Right lobe of liver (tissue), 6 donors: Measurements from ENCODE around the gene EIF1AD. TPM values are rescaled to one million over a fixed set of nuclear protein-coding genes. Genes with fewer than 3 reads are reported as not detected.
A peak's percentile ranks its signal among the peaks of the same experiment; 100 is the strongest.

Source experiments
- ATAC-seq, 4 donors: fragments of 200-7000 bp; cut with Tn5 transposase; one replicate each; pipeline ENCODE4 v1.9.1; 2020; ENCODE audit warnings: mild to moderate bottlenecking in 4 of 4, moderate library complexity in 4 of 4
- DNase-seq, 3 donors: peaks; one replicate each; pipeline ENCODE4 v3.0.0-alpha.2; 2020
- H3K27ac ChIP-seq, 3 donors: fragments of 200-600 bp; one replicate each; pipeline ENCODE4 v1.8.0; 2022
- H3K27me3 ChIP-seq, 2 donors: fragments of 200-600 bp; one replicate each; pipeline ENCODE4 v1.8.0; 2022
- H3K36me3 ChIP-seq, 4 donors: fragments of 200-600 bp; sonication (generic) in 1 of 4; one replicate each; pipeline versions ENCODE4 v1.5.1 to v1.8.0; 2017 to 2022; ENCODE audit warnings: control low read depth in 1 of 4
- H3K4me1 ChIP-seq, 4 donors: fragments of 200-600 bp; sonication (generic) in 1 of 4; one replicate each; pipeline versions ENCODE4 v1.5.1 to v1.8.0; 2017 to 2022; ENCODE audit warnings: control low read depth in 1 of 4
- H3K4me3 ChIP-seq, 3 donors: fragments of 200-600 bp; one replicate each; pipeline ENCODE4 v1.8.0; 2022
- H3K9me3 ChIP-seq, 4 donors: fragments of 200-600 bp; sonication (generic) in 1 of 4; one replicate each; pipeline versions ENCODE4 v1.5.1 to v1.8.0; 2017 to 2022; ENCODE audit warnings: control low read depth in 1 of 4
- POLR2A ChIP-seq: fragments of 450-650 bp; IDR thresholded peaks from one replicate; pipeline ENCODE4 v1.6.1; 2017; ENCODE audit warnings: antibody characterized with exemption, mild to moderate bottlenecking
- WGBS: methylation state at CpG from one replicate; pipeline ENCODE4 v1.1.6; 2018; ENCODE audit warnings: low coverage, low lambda C conversion rate; ENCODE audit not compliant: insufficient coverage; ENCODE audit errors: missing lambda C conversion rate; 5-methylcytosine and 5-hydroxymethylcytosine counted together
- intact Hi-C, 2 donors: fragments of 100-400 bp; cut with DNase I; formaldehyde crosslinking; loops; one replicate each; pipeline versions ENCODE4 v1.11.2 to v1.14.1; 2022
- total RNA-seq, 6 experiments: library from RNA; depleted of rRNA in 2 of 6; stranded (reverse); fragments of >200 nt in 2 of 6; fragmentation: NEBNext Ultra II Directional in 3 of 6; extraction: Animal tissue kit (Norgen Biotek cat#: 25700) in 3 of 6; gene quantifications; one replicate each; pipeline versions ENCODE4 v1.1.0 to v1.2.4, GENCODE V29; 2016 to 2023
- TF ChIP-seq, protein P1 (sequence below), 4 donors: fragments of 200-600 bp in 3 of 4; fragments of 450-650 bp in 1 of 4; IDR thresholded peaks; one replicate each; pipeline versions ENCODE4 v1.5.1 to v1.8.0; 2016 to 2022; ENCODE audit warnings: antibody characterized with exemption in 4 of 4, mild to moderate bottlenecking in 2 of 4
- donor health status: DM: no; HTN: yes; CAD: no.
- donor health status: DM: no; HTN: no; CAD: no.
- donor health status: DM: no; HTN: no; CAD: no.
- donor health status: DM: no; HTN: yes; CAD: no.
- donor health status: DM: no; HTN: yes; CAD: no.

EIF1AD gene
- total RNA-seq, 6 experiments from 2014 or later: 11.5 to 22.1 (median 13.1) TPM

DNA sequence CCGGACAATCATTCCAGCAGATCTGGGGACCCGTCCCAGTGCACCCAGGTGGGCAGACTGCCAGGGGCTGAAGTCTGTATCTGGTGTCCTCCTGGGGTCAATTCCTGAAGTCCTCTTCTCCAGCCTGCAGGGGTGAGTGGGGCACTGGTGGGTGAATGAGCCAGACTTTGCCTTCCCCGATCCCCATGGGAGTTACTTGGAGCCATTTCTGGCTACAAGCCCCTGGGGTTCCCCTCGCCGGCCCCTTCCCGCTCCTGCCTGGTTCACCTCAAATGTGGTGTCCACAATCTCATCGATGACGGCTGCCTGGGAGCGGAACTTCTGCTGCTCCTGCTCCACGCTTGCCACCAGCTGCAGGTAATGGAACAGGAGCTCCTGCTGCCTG, 14.8 kb upstream of the EIF1AD start:
- Histone ChIP-seq H3K36me3 (no peaks in the 10 kb centered on the region), H3K4me3 (no peak overlapping the region), H3K4me1 (no peaks in the 10 kb centered on the region), H3K27me3 (peaks cover 0 to 6% of the 10 kb centered on the region in 2 donors), H3K9me3 (no peaks in the 10 kb centered on the region), H3K27ac (no peak overlapping the region)
- intact Hi-C loops: no loop called here
- DNase-seq (no peak), ATAC-seq (no peak)
- TF ChIP-seq POLR2A: no peak
- TF ChIP-seq, protein P1, sequence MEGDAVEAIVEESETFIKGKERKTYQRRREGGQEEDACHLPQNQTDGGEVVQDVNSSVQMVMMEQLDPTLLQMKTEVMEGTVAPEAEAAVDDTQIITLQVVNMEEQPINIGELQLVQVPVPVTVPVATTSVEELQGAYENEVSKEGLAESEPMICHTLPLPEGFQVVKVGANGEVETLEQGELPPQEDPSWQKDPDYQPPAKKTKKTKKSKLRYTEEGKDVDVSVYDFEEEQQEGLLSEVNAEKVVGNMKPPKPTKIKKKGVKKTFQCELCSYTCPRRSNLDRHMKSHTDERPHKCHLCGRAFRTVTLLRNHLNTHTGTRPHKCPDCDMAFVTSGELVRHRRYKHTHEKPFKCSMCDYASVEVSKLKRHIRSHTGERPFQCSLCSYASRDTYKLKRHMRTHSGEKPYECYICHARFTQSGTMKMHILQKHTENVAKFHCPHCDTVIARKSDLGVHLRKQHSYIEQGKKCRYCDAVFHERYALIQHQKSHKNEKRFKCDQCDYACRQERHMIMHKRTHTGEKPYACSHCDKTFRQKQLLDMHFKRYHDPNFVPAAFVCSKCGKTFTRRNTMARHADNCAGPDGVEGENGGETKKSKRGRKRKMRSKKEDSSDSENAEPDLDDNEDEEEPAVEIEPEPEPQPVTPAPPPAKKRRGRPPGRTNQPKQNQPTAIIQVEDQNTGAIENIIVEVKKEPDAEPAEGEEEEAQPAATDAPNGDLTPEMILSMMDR (IDR thresholded peaks at IDR 0.05): no peak
- WGBS: 67% methylated on average over 1 of the region's 10 CpGs

DNA sequence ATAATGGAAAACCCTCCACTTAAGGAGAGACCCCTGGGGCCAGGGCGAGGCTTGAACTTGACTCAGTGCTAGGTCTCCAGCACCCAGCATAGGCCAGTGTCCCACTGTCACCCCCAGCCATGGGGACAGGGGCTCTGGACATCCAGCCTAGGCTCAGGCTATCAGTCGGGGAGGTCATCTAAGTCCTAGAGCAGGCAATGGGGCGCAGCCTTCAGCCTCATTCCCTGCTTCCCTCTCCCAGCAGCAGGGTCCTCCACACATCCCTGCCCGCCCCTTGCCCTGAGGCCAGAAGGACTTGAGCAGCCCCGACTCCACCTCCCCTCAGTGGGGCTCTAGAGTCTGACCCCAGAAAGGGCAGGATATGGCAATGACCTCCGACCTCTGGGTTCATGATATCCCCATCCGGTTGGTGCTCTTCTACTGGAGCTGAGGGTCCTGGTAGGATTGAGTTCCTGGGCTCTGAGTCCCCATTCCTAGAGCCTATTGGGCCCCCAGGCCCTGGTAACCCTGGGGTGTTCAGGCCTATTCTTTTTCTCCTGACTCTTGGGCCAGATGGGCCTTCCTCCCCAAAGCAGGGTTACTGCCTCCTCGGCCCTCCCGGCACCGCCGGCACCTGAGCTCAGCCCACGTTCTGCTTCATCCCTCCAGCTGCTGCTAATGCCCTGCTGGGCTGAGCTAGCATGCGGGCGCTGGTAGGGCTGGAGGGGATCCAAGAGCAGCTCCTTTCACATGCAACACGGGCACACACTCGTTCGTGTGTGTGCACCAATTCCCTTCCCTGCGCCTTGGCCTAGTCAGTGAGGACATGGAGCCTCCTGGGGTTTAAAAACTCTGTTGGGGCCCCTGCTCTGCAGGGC, 14.2 kb upstream of the EIF1AD start:
- Histone ChIP-seq H3K27ac (no peak overlapping the region), H3K36me3 (no peaks in the 10 kb centered on the region), H3K4me3 (no peak overlapping the region), H3K9me3 (no peaks in the 10 kb centered on the region), H3K27me3 (peaks cover 0 to 11% of the 10 kb centered on the region in 2 donors), H3K4me1 (no peaks in the 10 kb centered on the region)
- DNase-seq (no peak), ATAC-seq (no peak)
- intact Hi-C loops: no loop called here
- no CpG with 5 or more reads among the region's 18 CpGs for WGBS
- TF ChIP-seq, protein P1 (IDR thresholded peaks at IDR 0.05): no peak
- no peak for TF ChIP-seq POLR2A

DNA sequence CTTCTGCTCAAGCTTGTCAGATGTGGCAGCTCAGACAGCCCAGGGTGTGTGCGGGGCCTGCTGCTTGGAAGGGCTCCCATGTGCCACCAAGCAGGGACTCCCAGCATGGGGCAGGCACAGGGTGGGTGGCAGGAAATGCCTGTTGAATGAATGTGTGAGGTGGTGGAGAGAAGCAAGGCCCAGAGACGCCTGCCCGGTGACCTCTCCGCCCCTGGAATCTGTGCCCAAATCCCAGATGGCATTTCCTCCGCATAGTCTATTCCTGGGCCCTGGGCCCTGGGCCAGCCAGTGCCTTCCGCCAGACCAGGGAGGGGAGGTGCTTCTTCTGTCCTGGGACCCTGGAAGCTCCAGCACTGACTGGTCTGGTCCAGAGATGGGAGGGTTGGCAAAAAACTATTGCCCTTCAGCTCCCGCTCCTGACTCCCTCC, 13.5 kb upstream of the EIF1AD start:
- no peak for DNase-seq
- intact Hi-C loops: no loop called here
- peak in 1 of 4 donors; percentile 17 for ATAC-seq
- Histone ChIP-seq H3K4me1 (no peaks in the 10 kb centered on the region), H3K9me3 (no peaks in the 10 kb centered on the region), H3K27ac (no peak overlapping the region), H3K27me3 (peaks cover 0 to 11% of the 10 kb centered on the region in 2 donors), H3K36me3 (no peaks in the 10 kb centered on the region), H3K4me3 (no peak overlapping the region)
- WGBS: no CpG with 5 or more reads among the region's 7 CpGs
- TF ChIP-seq, protein P1 (IDR thresholded peaks at IDR 0.05): no peak
- TF ChIP-seq POLR2A: no peak

DNA sequence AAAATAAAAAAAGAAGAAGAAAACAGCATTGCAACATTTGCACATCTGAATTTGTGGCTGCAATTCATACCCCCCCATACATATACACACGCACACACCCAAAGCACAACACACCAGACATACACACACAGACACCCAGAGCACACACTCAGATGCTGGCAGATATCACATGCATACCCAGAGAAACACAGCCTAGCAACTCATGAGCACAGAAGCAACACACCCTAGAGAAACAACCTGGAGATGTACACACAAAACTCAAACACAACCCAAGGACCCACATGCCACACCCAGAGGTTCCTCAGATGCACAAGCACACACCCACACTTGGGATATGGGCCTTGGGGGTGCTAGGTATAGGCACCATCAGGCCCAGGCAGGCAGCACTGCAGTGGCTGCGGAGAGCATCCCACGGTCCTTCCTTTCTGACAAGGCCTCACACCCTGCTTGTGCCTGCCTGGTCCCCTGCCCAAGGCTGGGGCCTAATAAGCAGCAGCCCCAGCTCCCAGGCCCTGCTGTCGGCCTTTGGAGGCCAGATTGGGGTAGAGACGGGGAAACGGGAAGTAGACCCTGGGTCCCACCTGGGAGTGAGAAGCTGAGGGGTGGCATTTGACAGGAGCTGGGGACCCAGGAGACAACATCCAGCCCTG, 13.0 kb upstream of the EIF1AD start:
- H3K27me3 ChIP-seq: peaks cover 0 to 11% of the 10 kb centered on the region in 2 donors
- H3K4me3 ChIP-seq: no peak overlapping the region
- H3K4me1 ChIP-seq: no peaks in the 10 kb centered on the region
- H3K27ac ChIP-seq: no peak overlapping the region
- WGBS: 87% methylated on average over 3 of the region's 6 CpGs
- no peaks in the 10 kb centered on the region for H3K36me3 ChIP-seq
- DNase-seq (no peak), ATAC-seq (no peak)
- no peak for TF ChIP-seq POLR2A
- TF ChIP-seq, protein P1 (IDR thresholded peaks at IDR 0.05): no peak
- intact Hi-C loops: no loop called here
- no peaks in the 10 kb centered on the region for H3K9me3 ChIP-seq
